ENCODE results near the gene CORO6. TPM values are rescaled to one million over a fixed set of nuclear protein-coding genes. Genes with fewer than 3 reads are reported as not detected.

CORO6 gene
- total and polyA plus RNA-seq, 2 donors (not counting 1 experiment from before 2014, with no cell fraction given) = 1.4 to 4.0 TPM

- intact Hi-C loops (cut with micrococcal nuclease) = loop anchor here (1.0 to 10.0 kb wide), 3 partner anchors 38 to 324 kb away; partner anchors contain the start of gene NUFIP2
- peak overlapping the region in 4 of 5 experiments; percentile 37 to 73 (median 53) for H3K4me3 ChIP-seq (ENCODE audit: control extremely low read depth in 1 of 5, extremely low read depth in 1 of 5, insufficient read depth in 1 of 5, low read depth in 2 of 5, low read length in 4 of 5)
- 43% methylated on average over 20 of the region's 22 CpGs for WGBS (ENCODE audit: insufficient coverage)
- H3K9ac ChIP-seq (ENCODE audit: low read length) = peak overlapping the region; percentile 68
- peaks cover 0 to 40% (median 12%) of the 10 kb centered on the region in 4 experiments for H3K27me3 ChIP-seq (replicated peaks in 1 of 4; ENCODE audit: control extremely low read depth in 1 of 4, control insufficient read depth in 3 of 4, insufficient read depth in 4 of 4, low read length in 3 of 4)
- Mint-ChIP-seq H3K4me3 (peak overlapping the region; percentile 90), H3K27ac (no peak overlapping the region), H3K27me3 (peaks cover 5% of the 10 kb centered on the region), H3K9me3 (ENCODE audit: insufficient read depth) (no peaks in the 10 kb centered on the region), H3K4me1 (peaks cover 56% of the 10 kb centered on the region)
- POLR2A ChIA-PET = interaction anchor here (0.6 to 1.6 kb wide), 5 partner anchors 21 to 312 kb away, joined by 3 to 12 read pairs (median 5); partner anchors contain the start of gene SSH2
- peak overlapping the region; percentile 100 for H3K4me2 ChIP-seq (replicated peaks; ENCODE audit: low read depth, low read length, poor library complexity, severe bottlenecking)
- DNase-seq = peak; percentile 26
- CTCF ChIA-PET = interaction anchor here (0.7 to 15.4 kb wide), 30 partner anchors 9 to 475 kb away, joined by 3 to 336 read pairs (median 7); partner anchors contain the start of genes ABHD15, ANKRD13B, GIT1 and NUFIP2
- TF ChIP-seq EZH2 (IDR thresholded peaks at IDR 0.05; ENCODE audit: borderline replicate concordance, insufficient read depth, low read depth, low read length, poor library complexity, severe bottlenecking) (no peak), CTCF (IDR thresholded peaks at IDR 0.05) (peak; percentile 20)
- peaks cover 6% of the 10 kb centered on the region for H3K79me2 ChIP-seq (ENCODE audit: control insufficient read depth, insufficient read depth, low read length)
- H4K20me1 ChIP-seq (ENCODE audit: control insufficient read depth, insufficient read depth, low read length, poor library complexity, severe bottlenecking) = peaks cover 41% of the 10 kb centered on the region
- H3K27ac ChIP-seq (ENCODE audit: low read length in 2 of 2) = no peak overlapping the region
- ATAC-seq (ENCODE audit: low read depth) = no peak
- peaks cover 57 to 66% of the 10 kb centered on the region in 2 donors for H3K4me1 ChIP-seq (ENCODE audit: control insufficient read depth in 2 of 2, insufficient read depth in 2 of 2, low read length in 2 of 2)
- H2AFZ ChIP-seq (ENCODE audit: insufficient read depth, low read depth, low read length, poor library complexity, severe bottlenecking) = peak overlapping the region; percentile 88
- H3K36me3 ChIP-seq (replicated peaks in 1 of 2; ENCODE audit: control extremely low read depth in 1 of 2, control insufficient read depth in 1 of 2, extremely low read depth in 1 of 2, insufficient read depth in 2 of 2, low read length in 1 of 2) = no peaks in the 10 kb centered on the region
- no peaks in the 10 kb centered on the region for H3K9me3 ChIP-seq (ENCODE audit: control extremely low read depth in 1 of 3, control insufficient read depth in 2 of 3, insufficient read depth in 1 of 3, low read length in 2 of 3)
These were observed 4.2 kb downstream of the CORO6 start for GRCh38 chr17:29618272-29619065.
